HepG2 (cell line): ENCODE measurements around the gene CBLN3. TPM values are rescaled to one million over a fixed set of nuclear protein-coding genes. Genes with fewer than 3 reads are reported as not detected.

Source experiments
- AGO2 ChIP-seq: fragments of 200-400 bp; formaldehyde crosslinking; optimal IDR thresholded peaks from 2 replicates; pipeline ENCODE3; 2017; ENCODE audit warnings: mild to moderate bottlenecking, low read depth, low read length, moderate library complexity
- ARID3A ChIP-seq: IDR thresholded peaks from 2 replicates; pipeline ENCODE4 v1.6.1; 2012; ENCODE audit warnings: low read depth, low read length, improper control_type of control experiment
- ATRX ChIP-seq: sonication (generic); formaldehyde crosslinking; IDR thresholded peaks from 2 replicates; pipeline ENCODE4 v1.4.0; 2020; ENCODE audit warnings: missing genetic modification reagents, borderline replicate concordance
- CBX5 ChIP-seq: sonication (generic); formaldehyde crosslinking; IDR thresholded peaks from 2 replicates; pipeline ENCODE4 v1.4.0; 2020; ENCODE audit warnings: missing genetic modification reagents, borderline replicate concordance
- E2F1 ChIP-seq: sonication (generic); formaldehyde crosslinking; IDR thresholded peaks from 2 replicates; pipeline ENCODE4 v1.5.0; 2020; ENCODE audit warnings: missing genetic modification reagents
- ETV5 ChIP-seq: IDR thresholded peaks from 2 replicates; pipeline ENCODE4 v1.6.1; 2018; ENCODE audit warnings: missing biosample characterization, missing genetic modification reagents, inconsistent platforms, borderline replicate concordance
- EZH2 ChIP-seq: conservative IDR thresholded peaks from 2 replicates; pipeline ENCODE4 v1.6.1; 2012; ENCODE audit warnings: mild to moderate bottlenecking, low read depth, low read length, moderate library complexity
- NR2C2 ChIP-seq: sonication (generic); formaldehyde crosslinking; IDR thresholded peaks from 2 replicates; pipeline ENCODE4 v1.4.0; 2020; ENCODE audit warnings: missing genetic modification reagents, mild to moderate bottlenecking, moderate library complexity, borderline replicate concordance
- PCBP1 ChIP-seq: fragments of 200-400 bp; formaldehyde crosslinking; IDR thresholded peaks from 2 replicates; pipeline ENCODE4 v1.6.1; 2017; ENCODE audit warnings: mild to moderate bottlenecking, low read depth, low read length, borderline replicate concordance
- THAP11 ChIP-seq: IDR thresholded peaks from 2 replicates; pipeline ENCODE4 v1.6.1; 2016; ENCODE audit warnings: missing biosample characterization, missing genetic modification reagents
- ZFP90 ChIP-seq: sonication (generic); formaldehyde crosslinking; IDR thresholded peaks from 2 replicates; pipeline ENCODE4 v1.8.0; 2022; ENCODE audit warnings: missing genetic modification reagents, mild to moderate bottlenecking, inconsistent platforms, borderline replicate concordance
- ZGPAT ChIP-seq: IDR thresholded peaks from 2 replicates; pipeline ENCODE4 v1.6.1; 2016; ENCODE audit warnings: mild to moderate bottlenecking
- ZHX2 ChIP-seq, 2 experiments: sonication (generic) in 1 of 2; formaldehyde crosslinking in 1 of 2; IDR thresholded peaks; 2 replicates each; pipeline versions ENCODE4 v1.6.1 to v1.9.0; 2014 to 2022; ENCODE audit warnings: antibody characterized with exemption in 1 of 2, borderline replicate concordance in 1 of 2, inconsistent platforms in 1 of 2, low read depth in 1 of 2, missing genetic modification reagents in 1 of 2
- ZNF557 ChIP-seq: sonication (generic); formaldehyde crosslinking; IDR thresholded peaks from 2 replicates; pipeline ENCODE4 v1.4.0; 2020; ENCODE audit warnings: missing genetic modification reagents
- polyA plus RNA-seq, 8 experiments: library from polyadenylated mRNA; depleted of rRNA in 3 of 8; stranded (reverse) in 7 of 8; unstranded in 1 of 8; fragments of >200 nt; fragmentation: Illumina TruSeq in 4 of 8; extraction: Trizol in 4 of 8; gene quantifications; 2 replicates each; pipeline versions ENCODE4 v1.2.1 to v1.2.3, GENCODE V29; 2011 to 2016; ENCODE audit warnings: low read depth in 4 of 8, missing spikeins in 1 of 8, mixed read lengths in 1 of 8; ENCODE audit not compliant: insufficient read depth in 1 of 8
- total RNA-seq, 5 experiments: library from RNA; depleted of rRNA; stranded (reverse); fragments of >200 nt; fragmentation: Illumina TruSeq; extraction: Trizol; gene quantifications; 2 replicates each; pipeline ENCODE4 v1.2.3, GENCODE V29; 2016; ENCODE audit warnings: low read depth in 1 of 5

The CBLN3 gene
- total and polyA plus RNA-seq, 2 of the 13 experiments (the other 11 are each of a cell fraction or from before 2014, with no cell fraction given), result 0.66 to 0.98 TPM

- TF ChIP-seq NR2C2 (CRISPR knock-in tag) (peak; percentile 63; the same call in 1 of the 2 replicates), PCBP1 (no peak), THAP11 (CRISPR knock-in tag) (peak; percentile 78), AGO2 (no peak), ARID3A (no peak), ZHX2 (IDR thresholded peaks at IDR 0.05; ENCODE audit: low read depth) (no peak), ZHX2 (CRISPR knock-in tag; IDR thresholded peaks at IDR 0.05; ENCODE audit: borderline replicate concordance) (no peak), CBX5 (peak; percentile 44; the same call in 1 of the 2 replicates), ATRX (CRISPR knock-in tag) (no peak), ZNF557 (no peak), ETV5 (CRISPR knock-in tag) (peak; percentile 77; the same call in 1 of the 2 replicates), E2F1 (CRISPR knock-in tag) (no peak), EZH2 (no peak), ZFP90 (no peak), ZGPAT (CRISPR knock-in tag) (peak; percentile 83)
These were observed 2.4 kb downstream of the CBLN3 start (continued) for GRCh38 chr14:24426912-24427536.
